Mesodermal cell (in vitro differentiated cells): ENCODE data around the gene TLR3.

ENCODE experiments used
- H3K27ac ChIP-seq: 2 replicates; pipeline ENCODE4 v1.7.0; 2013; ENCODE audit warnings: mild to moderate bottlenecking, low read depth, low read length, moderate library complexity; ENCODE audit not compliant: severe bottlenecking
- H3K36me3 ChIP-seq: 2 replicates; pipeline ENCODE4 v1.7.1; 2013; ENCODE audit warnings: mild to moderate bottlenecking, low read length, moderate library complexity; ENCODE audit not compliant: control insufficient read depth, insufficient read depth
- H3K4me1 ChIP-seq: one replicate; pipeline ENCODE4 v1.7.1; 2013; ENCODE audit warnings: mild to moderate bottlenecking, low read length; ENCODE audit not compliant: insufficient read depth, control insufficient read depth, poor library complexity, severe bottlenecking
- H3K4me3 ChIP-seq: 2 replicates; pipeline ENCODE4 v1.7.0; 2013; ENCODE audit warnings: low read length, control low read depth, mild to moderate bottlenecking; ENCODE audit not compliant: insufficient read depth, poor library complexity, severe bottlenecking; ENCODE audit errors: extremely low read depth
- H3K9me3 ChIP-seq: 2 replicates; pipeline ENCODE4 v1.7.1; 2013; ENCODE audit warnings: mild to moderate bottlenecking, low read length, moderate library complexity; ENCODE audit not compliant: control insufficient read depth
- WGBS, 2 experiments: methylation state at CpG; one replicate each; pipeline ENCODE4 v1.1.5; 2013; ENCODE audit warnings: missing lambda C conversion rate in 2 of 2; ENCODE audit not compliant: insufficient coverage in 2 of 2; 5-methylcytosine and 5-hydroxymethylcytosine counted together

Gene TLR3

GRCh38 chr4:186134257-186134656 lies 65.3 kb downstream of the TLR3 start:
- Histone ChIP-seq H3K9me3 (no peaks in the 10 kb centered on the region), H3K4me3 (no peak overlapping the region), H3K36me3 (no peaks in the 10 kb centered on the region), H3K27ac (no peak overlapping the region), H3K4me1 (no peaks in the 10 kb centered on the region)
- WGBS, 2 experiments: 83 to 90% methylated on average over 2 to 3 of the region's 3 CpGs

DNA sequence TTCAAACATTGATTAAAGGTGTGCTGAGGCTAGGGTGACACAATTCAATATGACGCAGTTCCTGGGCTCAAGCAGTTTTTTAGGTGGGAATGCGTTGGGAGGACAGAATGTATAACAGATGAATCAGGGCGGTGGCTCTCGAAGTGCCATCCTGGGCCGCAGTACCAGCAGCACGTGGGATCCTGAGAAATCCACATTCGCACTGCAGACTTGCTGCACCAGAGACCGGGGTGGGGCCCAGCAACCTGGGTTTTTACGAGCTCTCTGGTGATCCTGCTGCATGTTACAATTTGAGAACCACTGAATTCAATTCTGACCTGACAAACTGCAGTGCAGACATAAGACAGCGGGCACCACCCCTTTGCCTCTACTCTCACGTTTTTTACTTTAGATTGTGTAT lies 65.9 kb downstream of the TLR3 start:
- Histone ChIP-seq H3K4me3 (no peak overlapping the region), H3K9me3 (no peaks in the 10 kb centered on the region), H3K27ac (no peak overlapping the region), H3K4me1 (no peaks in the 10 kb centered on the region), H3K36me3 (no peaks in the 10 kb centered on the region)
- 94 to 98% methylated on average over 9 of the region's 11 CpGs for WGBS, 2 experiments

DNA sequence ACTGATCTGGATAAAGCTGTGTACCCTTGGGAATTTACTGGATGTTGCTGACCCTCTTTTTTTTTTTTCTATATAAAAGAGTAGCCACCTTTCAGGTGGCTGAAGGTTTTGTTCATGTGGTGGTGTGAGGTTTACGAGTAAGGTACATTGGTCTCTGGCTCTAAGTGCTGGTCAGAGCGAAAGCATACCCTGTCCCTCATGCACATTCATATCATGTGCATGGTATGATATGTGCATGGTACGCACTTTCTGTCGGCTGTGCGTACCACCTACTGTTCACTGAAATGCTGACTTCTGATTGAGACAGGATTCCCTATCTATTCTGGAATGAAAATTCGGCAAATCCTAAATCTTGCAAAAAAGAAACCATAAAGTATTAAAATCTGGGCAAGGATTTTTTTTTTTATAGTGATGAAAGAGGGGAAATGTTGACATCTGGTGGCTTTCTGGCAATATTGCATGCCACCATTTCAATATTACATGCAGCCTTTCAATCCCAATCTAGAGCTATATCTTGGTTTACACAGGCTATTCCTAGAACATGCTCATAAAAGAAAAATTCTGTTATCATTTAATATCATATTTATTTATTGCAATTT lies 68.3 kb downstream of the TLR3 start:
- no peaks in the 10 kb centered on the region for H3K36me3 ChIP-seq
- no peak overlapping the region for H3K27ac ChIP-seq
- H3K4me1 ChIP-seq: no peaks in the 10 kb centered on the region
- H3K9me3 ChIP-seq: no peaks in the 10 kb centered on the region
- WGBS, 2 experiments: 80 to 82% methylated on average over 1 to 5 of the region's 6 CpGs
- no peak overlapping the region for H3K4me3 ChIP-seq
